MM.1S (cell line): ENCODE data around the gene SIRPA.

Experiments used
- EZH2 ChIP-seq: fragments of 300-600 bp; sonication (generic); optimal IDR thresholded peaks from 2 replicates; pipeline ENCODE3; 2017; ENCODE audit warnings: low read depth, mild to moderate bottlenecking, antibody characterized with exemption, low read length, mixed read lengths
- TF ChIP-seq, protein P1 (sequence below): fragments of 300-600 bp; sonication (generic); IDR thresholded peaks from 2 replicates; pipeline ENCODE4 v1.5.1; 2016; ENCODE audit warnings: antibody characterized with exemption, low read length, mixed read lengths

DNA sequence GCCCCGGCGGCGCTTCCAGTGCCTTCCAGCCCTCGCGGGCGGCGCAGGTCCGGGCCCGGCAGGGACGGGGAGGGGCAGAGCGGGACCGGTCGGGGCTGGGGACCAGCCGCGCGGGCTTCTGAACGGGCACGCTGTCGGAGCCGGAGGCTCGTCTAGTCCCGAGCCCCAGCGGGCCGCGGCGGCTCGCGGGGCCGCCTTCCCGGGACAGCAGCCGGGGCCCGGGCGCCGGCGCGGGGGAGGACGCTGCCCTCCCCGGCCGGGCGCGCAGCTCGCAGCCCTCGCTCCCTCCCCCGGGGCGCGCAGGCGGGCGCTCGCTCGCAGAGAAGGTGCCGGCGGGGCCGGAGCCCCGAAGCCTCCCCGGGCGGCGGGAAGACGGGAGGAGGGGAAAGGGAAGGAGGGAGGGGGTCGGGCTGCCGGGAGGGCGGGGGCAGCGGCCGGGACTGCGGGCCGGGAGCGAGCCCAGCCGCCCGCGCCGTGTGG is 696 bp upstream of the SIRPA start:
- TF ChIP-seq, protein P1, sequence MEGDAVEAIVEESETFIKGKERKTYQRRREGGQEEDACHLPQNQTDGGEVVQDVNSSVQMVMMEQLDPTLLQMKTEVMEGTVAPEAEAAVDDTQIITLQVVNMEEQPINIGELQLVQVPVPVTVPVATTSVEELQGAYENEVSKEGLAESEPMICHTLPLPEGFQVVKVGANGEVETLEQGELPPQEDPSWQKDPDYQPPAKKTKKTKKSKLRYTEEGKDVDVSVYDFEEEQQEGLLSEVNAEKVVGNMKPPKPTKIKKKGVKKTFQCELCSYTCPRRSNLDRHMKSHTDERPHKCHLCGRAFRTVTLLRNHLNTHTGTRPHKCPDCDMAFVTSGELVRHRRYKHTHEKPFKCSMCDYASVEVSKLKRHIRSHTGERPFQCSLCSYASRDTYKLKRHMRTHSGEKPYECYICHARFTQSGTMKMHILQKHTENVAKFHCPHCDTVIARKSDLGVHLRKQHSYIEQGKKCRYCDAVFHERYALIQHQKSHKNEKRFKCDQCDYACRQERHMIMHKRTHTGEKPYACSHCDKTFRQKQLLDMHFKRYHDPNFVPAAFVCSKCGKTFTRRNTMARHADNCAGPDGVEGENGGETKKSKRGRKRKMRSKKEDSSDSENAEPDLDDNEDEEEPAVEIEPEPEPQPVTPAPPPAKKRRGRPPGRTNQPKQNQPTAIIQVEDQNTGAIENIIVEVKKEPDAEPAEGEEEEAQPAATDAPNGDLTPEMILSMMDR, result no peak
- no peak for TF ChIP-seq EZH2
